HEK293T (cell line): ENCODE data around the gene AGAP1.

Source experiments
- ELF4 ChIP-seq: fragments of 450-650 bp; IDR thresholded peaks from 2 replicates; pipeline ENCODE4 v1.6.1; 2017; ENCODE audit warnings: antibody characterized with exemption
- FOXK2 ChIP-seq: fragments of 450-650 bp; IDR thresholded peaks from 2 replicates; pipeline ENCODE4 v1.6.1; 2016; ENCODE audit warnings: mild to moderate bottlenecking

DNA sequence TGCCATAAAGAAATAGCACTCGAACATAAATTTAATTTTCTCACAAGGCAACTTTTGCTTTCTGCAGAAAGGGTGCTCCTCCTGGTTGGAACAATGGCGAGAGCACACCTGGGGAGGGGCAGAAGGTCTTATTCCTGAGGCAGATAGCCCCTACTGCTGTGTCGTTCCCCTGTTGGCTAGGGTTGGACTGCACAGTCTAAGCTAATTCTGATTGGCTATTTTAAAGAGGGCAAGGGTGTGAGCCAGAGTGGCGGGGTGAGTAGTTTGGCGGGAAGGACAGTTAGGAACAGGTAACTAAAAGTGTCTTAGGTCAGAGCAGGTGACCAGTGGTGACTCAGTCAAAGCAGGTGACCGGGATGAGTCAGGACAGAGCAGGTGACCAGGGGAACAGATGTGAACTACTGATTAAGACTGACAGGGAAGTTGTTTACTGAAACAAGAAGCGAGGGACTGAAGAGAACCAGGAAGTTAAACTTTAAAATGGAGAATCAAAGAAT, 49.7 kb upstream of the AGAP1 start:
- TF ChIP-seq FOXK2 (no peak), ELF4 (no peak)
